Fibroblast of pulmonary artery (primary cell): ENCODE results near the gene TULP4.

Experiments used
- DNase-seq: peaks from one replicate; pipeline ENCODE4 v3.0.0-alpha.2; 2010; ENCODE audit warnings: low read depth
- H3K4me3 ChIP-seq: replicated peaks from 2 replicates; pipeline ENCODE4 v1.5.1; 2011; ENCODE audit warnings: low read depth, mild to moderate bottlenecking, control low read depth, low read length, moderate library complexity
- CTCF ChIP-seq: IDR thresholded peaks from 2 replicates; pipeline ENCODE4 v1.5.1; 2011; ENCODE audit warnings: mild to moderate bottlenecking, control low read depth, low read length, inconsistent platforms; ENCODE audit errors: missing control alignments

TULP4 gene

GRCh38 chr6:158312165-158312564 lies at the start of gene TULP4:
TULP4 (plus strand) TSS chr6:158312465; CDS start chr6:158314017, 1,552 bp downstream.
- no peak for TF ChIP-seq CTCF
- H3K4me3 ChIP-seq = no peak within 1 kb of the TSS
- no peak for DNase-seq

- no peak for TF ChIP-seq CTCF
- H3K4me3 ChIP-seq = no peak overlapping the region
- DNase-seq = no peak
Measured at GRCh38 chr6:158262755-158263154, 49.5 kb upstream of the TULP4 start.

- TF ChIP-seq CTCF = no peak
- no peak overlapping the region for H3K4me3 ChIP-seq
- DNase-seq = no peak
Measured at GRCh38 chr6:158264180-158264579, 48.1 kb upstream of the TULP4 start.

- no peak overlapping the region for H3K4me3 ChIP-seq
- DNase-seq = no peak
- no peak for TF ChIP-seq CTCF
Measured at GRCh38 chr6:158266131-158266530, 46.1 kb upstream of the TULP4 start.

GRCh38 chr6:158268361-158269147 lies 43.7 kb upstream of the TULP4 start:
- no peak for DNase-seq
- no peak for TF ChIP-seq CTCF
- H3K4me3 ChIP-seq = no peak overlapping the region

GRCh38 chr6:158269657-158270056 lies 42.6 kb upstream of the TULP4 start:
- H3K4me3 ChIP-seq = no peak overlapping the region
- DNase-seq = no peak
- no peak for TF ChIP-seq CTCF
